Colonic mucosa (tissue), 4 donors: ENCODE data around the gene ANKRD24. TPM values are rescaled to one million over a fixed set of nuclear protein-coding genes. Genes with fewer than 3 reads are reported as not detected.
A peak's percentile ranks its signal among the peaks of the same experiment; 100 is the strongest.

Source experiments
- DNase-seq: peaks from one replicate; pipeline ENCODE4 v3.0.0-alpha.2; 2020
- H3K27ac ChIP-seq: fragments of 200-600 bp; one replicate; pipeline ENCODE4 v1.8.0; 2021
- H3K27me3 ChIP-seq: fragments of 200-600 bp; one replicate; pipeline ENCODE4 v1.8.0; 2021
- H3K36me3 ChIP-seq: fragments of 200-600 bp; one replicate; pipeline ENCODE4 v1.8.0; 2021
- H3K4me1 ChIP-seq: fragments of 200-600 bp; one replicate; pipeline ENCODE4 v1.8.0; 2021; ENCODE audit warnings: mild to moderate bottlenecking
- H3K4me3 ChIP-seq: fragments of 200-600 bp; one replicate; pipeline ENCODE4 v1.8.0; 2021
- H3K9ac ChIP-seq, 2 donors: one replicate each; pipeline ENCODE4 v1.7.0; 2013; ENCODE audit warnings: control low read depth in 2 of 2, low read depth in 2 of 2, low read length in 2 of 2
- H3K9me3 ChIP-seq: fragments of 200-600 bp; one replicate; pipeline ENCODE4 v1.8.0; 2021
- intact Hi-C: fragments of 100-400 bp; cut with DNase I; formaldehyde crosslinking; loops from one replicate; pipeline ENCODE4 v1.14.1; 2022
- total RNA-seq, 2 donors: library from RNA; stranded (reverse); fragmentation: NEBNext Ultra II Directional in 1 of 2; extraction: Animal tissue kit (Norgen Biotek cat#: 25700) in 1 of 2; gene quantifications; one replicate each; pipeline ENCODE4 v1.2.1, GENCODE V29; 2021
- TF ChIP-seq, protein P1 (sequence below): fragments of 200-600 bp; IDR thresholded peaks from one replicate; pipeline ENCODE4 v1.8.0; 2022; ENCODE audit warnings: antibody characterized with exemption, mild to moderate bottlenecking
- donor health status: healthy.
- donor health status: DM: no; HTN: no; CAD: no.
- donor health status: DM: no; HTN: no; CAD: no.

ANKRD24 gene
- total RNA-seq, 2 donors from 2014 or later, result 0.35 to 1.8 TPM

DNA sequence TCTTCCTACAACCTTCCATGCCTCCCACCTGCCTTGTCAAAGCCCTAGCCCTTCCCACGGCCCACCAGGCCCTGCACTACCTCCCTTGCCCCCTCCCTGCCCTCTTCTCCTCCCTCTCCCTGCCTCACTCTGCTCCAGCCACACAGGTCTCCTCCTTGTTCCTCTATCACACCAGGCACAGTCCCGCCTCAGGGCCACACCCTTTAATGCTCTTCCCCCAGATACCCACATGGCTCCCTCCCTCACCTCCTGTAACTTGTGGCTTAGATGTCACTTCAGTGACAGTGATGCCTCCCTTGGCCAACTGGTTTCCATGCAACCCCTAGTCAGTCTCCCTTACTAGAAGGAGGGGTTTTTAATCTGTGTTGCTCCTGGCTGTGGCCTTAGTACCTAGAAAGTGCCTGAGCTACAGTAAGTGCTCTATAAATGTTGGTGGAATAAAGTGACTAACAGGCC lies 1.4 kb upstream of the ANKRD24 start:
- Histone ChIP-seq H3K9me3 (no peaks in the 10 kb centered on the region), H3K36me3 (no peaks in the 10 kb centered on the region), H3K9ac (peak overlapping the region in 1 of 2 donors; percentile 58), H3K27me3 (no peaks in the 10 kb centered on the region), H3K27ac (peak overlapping the region; percentile 65), H3K4me3 (no peak overlapping the region), H3K4me1 (peaks cover 25% of the 10 kb centered on the region)
- DNase-seq, result peak; percentile 59
- TF ChIP-seq, protein P1, sequence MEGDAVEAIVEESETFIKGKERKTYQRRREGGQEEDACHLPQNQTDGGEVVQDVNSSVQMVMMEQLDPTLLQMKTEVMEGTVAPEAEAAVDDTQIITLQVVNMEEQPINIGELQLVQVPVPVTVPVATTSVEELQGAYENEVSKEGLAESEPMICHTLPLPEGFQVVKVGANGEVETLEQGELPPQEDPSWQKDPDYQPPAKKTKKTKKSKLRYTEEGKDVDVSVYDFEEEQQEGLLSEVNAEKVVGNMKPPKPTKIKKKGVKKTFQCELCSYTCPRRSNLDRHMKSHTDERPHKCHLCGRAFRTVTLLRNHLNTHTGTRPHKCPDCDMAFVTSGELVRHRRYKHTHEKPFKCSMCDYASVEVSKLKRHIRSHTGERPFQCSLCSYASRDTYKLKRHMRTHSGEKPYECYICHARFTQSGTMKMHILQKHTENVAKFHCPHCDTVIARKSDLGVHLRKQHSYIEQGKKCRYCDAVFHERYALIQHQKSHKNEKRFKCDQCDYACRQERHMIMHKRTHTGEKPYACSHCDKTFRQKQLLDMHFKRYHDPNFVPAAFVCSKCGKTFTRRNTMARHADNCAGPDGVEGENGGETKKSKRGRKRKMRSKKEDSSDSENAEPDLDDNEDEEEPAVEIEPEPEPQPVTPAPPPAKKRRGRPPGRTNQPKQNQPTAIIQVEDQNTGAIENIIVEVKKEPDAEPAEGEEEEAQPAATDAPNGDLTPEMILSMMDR, result no peak
- intact Hi-C loops, result no loop called here

GRCh38 chr19:4183967-4184717 lies 1.7 kb downstream of the ANKRD24 start:
- H3K4me3 ChIP-seq, result no peak overlapping the region
- intact Hi-C loops, result no loop called here
- TF ChIP-seq, protein P1, result no peak

DNA sequence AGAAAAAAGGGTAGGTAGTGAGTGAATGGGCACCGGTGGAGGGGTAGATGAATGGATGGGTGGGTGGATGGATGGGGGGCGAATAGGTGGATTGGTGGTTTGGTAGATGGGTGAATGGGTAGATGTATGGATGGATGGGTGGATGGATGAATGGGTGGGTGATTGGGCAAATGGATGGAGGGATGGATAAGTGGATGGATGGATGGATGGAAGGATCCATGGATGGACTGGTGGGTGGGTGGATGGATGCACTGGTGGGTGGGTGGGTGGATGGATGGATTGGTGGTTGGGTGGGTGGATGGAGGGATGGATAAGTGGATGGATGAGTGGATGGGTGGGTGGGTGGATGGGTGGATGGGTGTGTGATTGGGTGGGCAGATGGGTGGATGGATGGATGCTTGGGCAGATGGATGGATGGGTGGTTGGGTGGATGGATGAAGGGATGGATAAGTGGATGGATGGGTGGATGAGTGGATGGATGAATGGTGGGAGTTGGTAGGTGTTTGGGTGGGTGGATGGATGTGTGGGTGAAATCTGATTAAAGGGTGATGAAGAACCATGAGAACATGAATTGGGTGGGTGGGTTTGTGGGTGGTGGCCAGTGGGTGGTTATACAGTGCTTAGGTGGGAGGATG lies 2.3 kb downstream of the ANKRD24 start:
- Histone ChIP-seq H3K27ac (no peak overlapping the region), H3K4me3 (no peak overlapping the region), H3K4me1 (peaks cover 25% of the 10 kb centered on the region), H3K9me3 (no peaks in the 10 kb centered on the region), H3K27me3 (no peaks in the 10 kb centered on the region), H3K36me3 (no peaks in the 10 kb centered on the region), H3K9ac (no peak overlapping the region)
- DNase-seq, result no peak
- intact Hi-C loops, result loop anchor here (5.0 kb wide), 1 partner anchor 43 kb away; no protein-coding TSS in a partner anchor
- TF ChIP-seq, protein P1, result no peak

More at GRCh38 chr19:4183967-4184717, 1.7 kb downstream of the ANKRD24 start:
- peaks cover 25% of the 10 kb centered on the region for H3K4me1 ChIP-seq
- no peaks in the 10 kb centered on the region for H3K27me3 ChIP-seq
- H3K9me3 ChIP-seq, result no peaks in the 10 kb centered on the region
- H3K9ac ChIP-seq, result no peak overlapping the region
- DNase-seq, result no peak
- H3K27ac ChIP-seq, result no peak overlapping the region
- no peaks in the 10 kb centered on the region for H3K36me3 ChIP-seq

- no peak overlapping the region for H3K4me3 ChIP-seq
- TF ChIP-seq, protein P1, result no peak
- intact Hi-C loops, result loop anchor here (5.0 kb wide), 1 partner anchor 43 kb away; no protein-coding TSS in a partner anchor
Observed at GRCh38 chr19:4185413-4186086, 3.1 kb downstream of the ANKRD24 start.

More at GRCh38 chr19:4185413-4186086, 3.1 kb downstream of the ANKRD24 start:
- H3K9me3 ChIP-seq, result no peaks in the 10 kb centered on the region
- no peaks in the 10 kb centered on the region for H3K36me3 ChIP-seq
- no peak overlapping the region for H3K9ac ChIP-seq
- H3K4me1 ChIP-seq, result peaks cover 22% of the 10 kb centered on the region
- H3K27me3 ChIP-seq, result no peaks in the 10 kb centered on the region
- no peak for DNase-seq
- no peak overlapping the region for H3K27ac ChIP-seq
